IMR-90 (cell line): ENCODE measurements around the gene CNTRL. TPM values are rescaled to one million over a fixed set of nuclear protein-coding genes. Genes with fewer than 3 reads are reported as not detected.

Experiments
- ATAC-seq: fragments of 200-7000 bp; cut with Tn5 transposase; 2 replicates; pipeline ENCODE4 v1.9.1; 2020; ENCODE audit warnings: low read depth, mild to moderate bottlenecking, moderate library complexity
- BruUV-seq: library from RNA; stranded (reverse); fragments of 400-500 nt; replicated peaks from 2 replicates; lab custom pipeline; 2021; lab: Mats Ljungman, UMichigan
- CTCF ChIA-PET: fragments of 300-600 bp; formaldehyde crosslinking; extraction: SDS; loops from one replicate; lab custom pipeline; 2021; ENCODE audit warnings: antibody characterized with exemption; lab: Yijun Ruan, JAX
- POLR2A ChIA-PET: fragments of 300-600 bp; sonication (Branson Sonifier 250); formaldehyde crosslinking; loops from one replicate; lab custom pipeline; 2022; ENCODE audit warnings: antibody characterized with exemption; ENCODE audit not compliant: unreplicated experiment; lab: Charles Lee
- DNase-seq: peaks from one replicate; pipeline ENCODE4 v3.0.0; 2013
- H2AFZ ChIP-seq: replicated peaks from 2 replicates; pipeline ENCODE3; 2013; ENCODE audit warnings: low read length, mild to moderate bottlenecking; ENCODE audit not compliant: poor library complexity
- H2AK5ac ChIP-seq: 2 replicates; pipeline ENCODE4 v1.6.1; 2013; ENCODE audit warnings: low read depth, low read length, inconsistent platforms
- H2AK9ac ChIP-seq: replicated peaks from 2 replicates; pipeline ENCODE3; 2013; ENCODE audit warnings: mild to moderate bottlenecking, low read depth, low read length, moderate library complexity; ENCODE audit not compliant: poor library complexity
- H2BK120ac ChIP-seq: 2 replicates; pipeline ENCODE4 v1.6.1; 2013; ENCODE audit warnings: low read depth, low read length, inconsistent platforms
- H2BK15ac ChIP-seq: 3 replicates; pipeline ENCODE4 v1.6.1; 2013; ENCODE audit warnings: low read depth, low read length, inconsistent platforms
- H2BK20ac ChIP-seq: 2 replicates; pipeline ENCODE4 v1.6.1; 2013; ENCODE audit warnings: low read depth, mild to moderate bottlenecking, inconsistent platforms, low read length, moderate library complexity
- H2BK5ac ChIP-seq: 2 replicates; pipeline ENCODE4 v1.6.1; 2013; ENCODE audit warnings: mild to moderate bottlenecking, low read depth, low read length, inconsistent platforms; ENCODE audit not compliant: poor library complexity, severe bottlenecking
- H3K14ac ChIP-seq: replicated peaks from 2 replicates; pipeline ENCODE4 v1.6.1; 2013; ENCODE audit warnings: low read depth, low read length, inconsistent platforms
- H3K18ac ChIP-seq: 2 replicates; pipeline ENCODE4 v1.6.1; 2013; ENCODE audit warnings: low read depth, low read length, control low read depth
- H3K23ac ChIP-seq: 2 replicates; pipeline ENCODE4 v1.6.1; 2013; ENCODE audit warnings: low read depth, low read length, inconsistent platforms
- H3K27ac ChIP-seq: 2 replicates; pipeline ENCODE4 v1.5.1; 2013; ENCODE audit warnings: mild to moderate bottlenecking, control low read depth, low read length; ENCODE audit not compliant: insufficient read depth
- H3K27me3 ChIP-seq: 2 replicates; pipeline ENCODE4 v1.6.1; 2013; ENCODE audit warnings: low read length; ENCODE audit not compliant: control insufficient read depth, insufficient read depth
- H3K36me3 ChIP-seq: 2 replicates; pipeline ENCODE4 v1.6.1; 2013; ENCODE audit warnings: low read length, mixed read lengths; ENCODE audit not compliant: control insufficient read depth, insufficient read depth
- H3K4ac ChIP-seq: 2 replicates; pipeline ENCODE4 v1.6.1; 2013; ENCODE audit warnings: low read depth, low read length, inconsistent platforms
- H3K4me1 ChIP-seq: 2 replicates; pipeline ENCODE4 v1.6.1; 2013; ENCODE audit warnings: low read length, mixed read lengths; ENCODE audit not compliant: control insufficient read depth, insufficient read depth
- H3K4me2 ChIP-seq: 2 replicates; pipeline ENCODE4 v1.6.1; 2013; ENCODE audit warnings: low read depth, mild to moderate bottlenecking, control low read depth, low read length, moderate library complexity
- H3K4me3 ChIP-seq: 2 replicates; pipeline ENCODE4 v1.5.1; 2013; ENCODE audit warnings: low read depth, mild to moderate bottlenecking, control low read depth, low read length, moderate library complexity; ENCODE audit not compliant: insufficient read depth
- H3K56ac ChIP-seq: 2 replicates; pipeline ENCODE4 v1.6.1; 2013; ENCODE audit warnings: low read length, inconsistent platforms; ENCODE audit not compliant: insufficient read depth; ENCODE audit errors: extremely low read depth
- H3K79me1 ChIP-seq, 2 experiments: 2 replicates each; pipeline ENCODE4 v1.6.1; 2013; ENCODE audit warnings: low read length in 2 of 2, inconsistent platforms in 1 of 2, low read depth in 1 of 2
- H3K9ac ChIP-seq: 2 replicates; pipeline ENCODE4 v1.6.1; 2013; ENCODE audit warnings: low read depth, low read length, control low read depth
- H3K9me1 ChIP-seq: 2 replicates; pipeline ENCODE4 v1.6.1; 2013; ENCODE audit warnings: low read length, inconsistent platforms; ENCODE audit not compliant: insufficient read depth
- H3K9me3 ChIP-seq: 2 replicates; pipeline ENCODE4 v1.6.1; 2013; ENCODE audit warnings: low read length; ENCODE audit not compliant: control insufficient read depth, insufficient read depth
- H4K20me1 ChIP-seq: 2 replicates; pipeline ENCODE4 v1.6.1; 2013; ENCODE audit warnings: low read length, inconsistent platforms; ENCODE audit not compliant: insufficient read depth
- H4K5ac ChIP-seq: 2 replicates; pipeline ENCODE4 v1.6.1; 2013; ENCODE audit warnings: mild to moderate bottlenecking, low read depth, low read length, control low read depth
- H4K8ac ChIP-seq, 2 experiments: 2 replicates each; pipeline ENCODE4 v1.6.1; 2013; ENCODE audit warnings: low read depth in 2 of 2, low read length in 2 of 2, control low read depth in 1 of 2, inconsistent platforms in 1 of 2
- H4K91ac ChIP-seq: 2 replicates; pipeline ENCODE4 v1.6.1; 2013; ENCODE audit warnings: low read depth, low read length, inconsistent platforms; ENCODE audit not compliant: insufficient read depth
- CEBPB ChIP-seq: IDR thresholded peaks from 2 replicates; pipeline ENCODE4 v1.6.1; 2012; ENCODE audit warnings: low read depth, low read length, improper control_type of control experiment
- CHD1 ChIP-seq: IDR thresholded peaks from 2 replicates; pipeline ENCODE4 v1.6.1; 2012; ENCODE audit warnings: low read depth, low read length, improper control_type of control experiment
- CTCF ChIP-seq: conservative IDR thresholded peaks from 2 replicates; pipeline ENCODE4 v1.5.1; 2012; ENCODE audit warnings: mild to moderate bottlenecking, low read depth, low read length, improper control_type of control experiment
- MAFK ChIP-seq: IDR thresholded peaks from 2 replicates; pipeline ENCODE4 v1.6.1; 2012; ENCODE audit warnings: low read depth, low read length, improper control_type of control experiment
- MXI1 ChIP-seq: IDR thresholded peaks from 2 replicates; pipeline ENCODE4 v1.6.1; 2012; ENCODE audit warnings: low read depth, mild to moderate bottlenecking, low read length, moderate library complexity, borderline replicate concordance
- POLR2A ChIP-seq: IDR thresholded peaks from 2 replicates; pipeline ENCODE4 v1.6.1; 2012; ENCODE audit warnings: mild to moderate bottlenecking, low read depth, low read length
- RAD21 ChIP-seq: IDR thresholded peaks from 2 replicates; pipeline ENCODE4 v1.6.1; 2012; ENCODE audit warnings: low read length, improper control_type of control experiment
- RCOR1 ChIP-seq: IDR thresholded peaks from 2 replicates; pipeline ENCODE4 v1.6.1; 2012; ENCODE audit warnings: mild to moderate bottlenecking, low read length, improper control_type of control experiment; ENCODE audit not compliant: insufficient replicate concordance
- USF2 ChIP-seq: fragments of 150-350 bp; IDR thresholded peaks from 2 replicates; pipeline ENCODE4 v1.6.1; 2017; ENCODE audit warnings: mild to moderate bottlenecking, antibody characterized with exemption, low read length, low read depth
- WGBS, 2 experiments: methylation state at CpG; one replicate each; pipeline versions ENCODE4 v1.1.5 to v1.1.7; 2013; ENCODE audit warnings: missing lambda C conversion rate in 2 of 2; ENCODE audit not compliant: insufficient read length in 1 of 2; ENCODE audit errors: extremely low coverage in 2 of 2; 5-methylcytosine and 5-hydroxymethylcytosine counted together
- dilution Hi-C: fragments of 300-500 bp; cut with HindIII; formaldehyde crosslinking; loops from one replicate; pipeline ENCODE4 v1.14.3; 2018; ENCODE audit warnings: low sequenced_read_pairs; ENCODE audit not compliant: unreplicated experiment
- in situ Hi-C: fragments of 300-500 bp; cut with MboI; formaldehyde crosslinking; loops from 3 replicates; pipeline ENCODE4 v1.14.3; 2019; ENCODE audit warnings: low sequenced_read_pairs, inconsistent platforms, mixed read lengths
- intact Hi-C: fragments of 100-400 bp; cut with micrococcal nuclease; formaldehyde crosslinking; loops from 2 replicates; pipeline ENCODE4 v1.10.0; 2022
- polyA plus RNA-seq, 3 experiments: library from polyadenylated mRNA; depleted of rRNA; stranded (reverse); fragments of >200 nt; gene quantifications; 2 replicates each; pipeline ENCODE4 v1.2.3, GENCODE V29; 2012; ENCODE audit warnings: low replicate concordance in 1 of 3
- total RNA-seq: library from RNA; depleted of rRNA; stranded (reverse); fragments of >200 nt; gene quantifications from 2 replicates; pipeline ENCODE4 v1.2.3, GENCODE V29; 2012
- TF ChIP-seq, protein P1 (sequence below): fragments of 150-350 bp; IDR thresholded peaks from 2 replicates; pipeline ENCODE4 v1.6.1; 2016; ENCODE audit warnings: low read depth, mild to moderate bottlenecking, low read length, moderate library complexity, borderline replicate concordance

The CNTRL gene
- total and polyA plus RNA-seq, 2 of the 4 experiments (the other 2 are of a cell fraction), result 4.5 to 7.3 TPM

GRCh38 chr9:121220996-121221663, 146.4 kb downstream of the CNTRL start:
- no peak for DNase-seq
- Histone ChIP-seq H4K5ac (no peak overlapping the region), H2AFZ (no peak overlapping the region), H3K4me2 (no peak overlapping the region), H2BK5ac (no peak overlapping the region), H3K36me3 (no peaks in the 10 kb centered on the region), H3K9ac (no peak overlapping the region), H2BK120ac (peak overlapping the region; percentile 12; the same call in 1 of the 2 replicates), H3K9me3 (no peaks in the 10 kb centered on the region), H3K27ac (no peak overlapping the region), H3K9me1 (peaks cover 5% of the 10 kb centered on the region; the same call in 1 of the 2 replicates), H4K8ac (no peak overlapping the region), H2BK20ac (no peak overlapping the region; the same call in 1 of the 2 replicates), H3K4me3 (no peak overlapping the region), H4K20me1 (no peaks in the 10 kb centered on the region), H3K14ac (no peak overlapping the region), H4K91ac (no peak overlapping the region), H3K27me3 (no peaks in the 10 kb centered on the region), H3K4me1 (0 out of 2 replicates have a peak, but pooled peaks cover 1% of the 10 kb centered on the region), H3K4ac (no peak overlapping the region), H2AK9ac (no peak overlapping the region), H3K79me1 (peaks cover 0 to 3% of the 10 kb centered on the region in 2 experiments; a peak in 1 of 4 replicates), H2AK5ac (peak overlapping the region; percentile 31; the same call in 1 of the 2 replicates), H3K56ac (no peak overlapping the region), H3K23ac (peak overlapping the region; percentile 14; the same call in 1 of the 2 replicates), H3K18ac (no peak overlapping the region), H2BK15ac (no peak overlapping the region)
- in situ Hi-C loops (no loop called here), intact Hi-C loops (no loop called here), dilution Hi-C loops (no loop called here)
- POLR2A ChIA-PET, result no interaction called here
- BruUV-seq, result no TSS peak
- TF ChIP-seq CHD1, result no peak
- TF ChIP-seq CTCF, result no peak
- TF ChIP-seq MAFK, result no peak
- no peak for TF ChIP-seq USF2
- no peak for TF ChIP-seq CEBPB
- TF ChIP-seq RAD21, result no peak
- TF ChIP-seq MXI1, result no peak
- TF ChIP-seq RCOR1, result no peak
- no peak for TF ChIP-seq POLR2A
- TF ChIP-seq, protein P1, sequence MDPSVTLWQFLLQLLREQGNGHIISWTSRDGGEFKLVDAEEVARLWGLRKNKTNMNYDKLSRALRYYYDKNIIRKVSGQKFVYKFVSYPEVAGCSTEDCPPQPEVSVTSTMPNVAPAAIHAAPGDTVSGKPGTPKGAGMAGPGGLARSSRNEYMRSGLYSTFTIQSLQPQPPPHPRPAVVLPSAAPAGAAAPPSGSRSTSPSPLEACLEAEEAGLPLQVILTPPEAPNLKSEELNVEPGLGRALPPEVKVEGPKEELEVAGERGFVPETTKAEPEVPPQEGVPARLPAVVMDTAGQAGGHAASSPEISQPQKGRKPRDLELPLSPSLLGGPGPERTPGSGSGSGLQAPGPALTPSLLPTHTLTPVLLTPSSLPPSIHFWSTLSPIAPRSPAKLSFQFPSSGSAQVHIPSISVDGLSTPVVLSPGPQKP, result no peak
- ATAC-seq, result no peak
- CTCF ChIA-PET, result no interaction called here
- 36% methylated on average over 3 of the region's 13 CpGs; no CpG with 5 or more reads in 1 of the 2 experiments for WGBS, 2 experiments
